ENCODE data around the gene LRP1-AS.

LRP1-AS gene

GRCh38 chr12:57099047-57099714 lies 48.2 kb downstream of the LRP1-AS start:
- Mint-ChIP-seq H3K9me3 (no peaks in the 10 kb centered on the region), H3K4me1 (ENCODE audit: low read depth) (peaks cover 57% of the 10 kb centered on the region), H3K4me3 (no peak overlapping the region), H3K27ac (peak overlapping the region; percentile 76), H3K36me3 (ENCODE audit: low read depth) (peaks cover 96% of the 10 kb centered on the region), H3K27me3 (no peaks in the 10 kb centered on the region)
- DNase-seq = no peak

DNA sequence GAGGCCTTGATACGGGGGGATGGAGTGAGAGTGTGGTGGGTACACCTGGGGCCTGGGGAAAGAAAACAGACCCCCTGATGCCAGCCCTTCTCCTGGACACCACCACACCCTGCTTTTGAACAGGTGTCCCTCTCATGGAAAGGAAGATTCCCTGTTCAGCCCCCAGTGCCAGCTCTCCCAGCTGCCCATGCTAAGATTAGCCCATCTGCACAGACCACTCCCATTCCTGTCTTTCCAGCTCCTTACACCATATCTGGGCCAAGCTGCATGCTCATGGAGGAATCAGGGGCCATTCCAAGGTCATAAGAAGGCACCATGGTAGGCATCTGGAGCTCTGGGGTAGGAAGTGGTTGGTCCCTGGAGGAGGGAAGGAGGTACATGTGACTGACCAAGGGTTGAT lies 48.9 kb downstream of the LRP1-AS start:
- Mint-ChIP-seq H3K27ac (peak overlapping the region; percentile 76), H3K4me1 (ENCODE audit: low read depth) (peaks cover 56% of the 10 kb centered on the region), H3K27me3 (no peaks in the 10 kb centered on the region), H3K36me3 (ENCODE audit: low read depth) (peaks cover 93% of the 10 kb centered on the region), H3K4me3 (no peak overlapping the region), H3K9me3 (no peaks in the 10 kb centered on the region)
- no peak for DNase-seq

GRCh38 chr12:57097554-57097835 lies 49.9 kb downstream of the LRP1-AS start:
- H3K27ac Mint-ChIP-seq = peak overlapping the region; percentile 96
- peaks cover 95% of the 10 kb centered on the region for H3K36me3 Mint-ChIP-seq (ENCODE audit: low read depth)
- H3K9me3 Mint-ChIP-seq = no peaks in the 10 kb centered on the region
- no peak overlapping the region for H3K4me3 Mint-ChIP-seq
- DNase-seq = no peak
- H3K27me3 Mint-ChIP-seq = no peaks in the 10 kb centered on the region
- peaks cover 62% of the 10 kb centered on the region for H3K4me1 Mint-ChIP-seq (ENCODE audit: low read depth)

- Mint-ChIP-seq H3K27me3 (no peaks in the 10 kb centered on the region), H3K27ac (peak overlapping the region; percentile 96), H3K36me3 (ENCODE audit: low read depth) (peaks cover 95% of the 10 kb centered on the region), H3K9me3 (no peaks in the 10 kb centered on the region), H3K4me3 (no peak overlapping the region), H3K4me1 (ENCODE audit: low read depth) (peaks cover 62% of the 10 kb centered on the region)
- DNase-seq = peak; percentile 27
Measured at GRCh38 chr12:57096748-57097553, 50.5 kb downstream of the LRP1-AS start.

- Mint-ChIP-seq H3K9me3 (no peaks in the 10 kb centered on the region), H3K4me3 (no peak overlapping the region), H3K36me3 (ENCODE audit: low read depth) (peaks cover 95% of the 10 kb centered on the region), H3K4me1 (ENCODE audit: low read depth) (peaks cover 67% of the 10 kb centered on the region), H3K27me3 (no peaks in the 10 kb centered on the region), H3K27ac (peak overlapping the region; percentile 96)
- peak; percentile 30 for DNase-seq
Measured at GRCh38 chr12:57096099-57096572, 51.3 kb downstream of the LRP1-AS start.

DNA sequence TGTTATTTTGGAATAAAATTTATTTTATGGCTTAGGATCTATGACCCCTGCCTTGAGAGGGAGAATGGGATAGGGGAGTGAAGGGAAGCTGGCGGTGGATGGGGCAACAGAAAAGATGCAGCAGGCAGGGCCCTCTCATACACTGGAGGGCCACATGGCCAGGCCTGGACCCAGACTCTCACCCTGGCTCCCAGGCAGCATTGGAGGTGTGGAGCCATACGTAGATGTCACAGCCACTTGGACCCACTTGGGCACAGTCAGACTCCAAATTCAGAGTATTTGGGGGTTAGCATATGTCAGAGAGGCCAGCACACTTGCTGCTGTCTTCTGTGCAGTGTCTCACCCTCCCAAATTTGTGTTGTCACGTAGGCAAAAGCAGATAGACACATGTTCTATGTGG lies 52.0 kb downstream of the LRP1-AS start:
- DNase-seq = no peak
- no peak overlapping the region for H3K4me3 Mint-ChIP-seq
- H3K27ac Mint-ChIP-seq = peak overlapping the region; percentile 96
- H3K4me1 Mint-ChIP-seq (ENCODE audit: low read depth) = peaks cover 74% of the 10 kb centered on the region
- H3K36me3 Mint-ChIP-seq (ENCODE audit: low read depth) = peaks cover 96% of the 10 kb centered on the region
- H3K27me3 Mint-ChIP-seq = no peaks in the 10 kb centered on the region
- no peaks in the 10 kb centered on the region for H3K9me3 Mint-ChIP-seq
